ENCODE data around the gene UNC5C.
"Not testable (repeated sequence)": the region's sequence is repeated elsewhere in the genome, so short reads cannot be mapped to it uniquely, and the experiment has no call there.

The UNC5C gene

GRCh38 chr4:95178938-95179337 lies 369.8 kb downstream of the UNC5C start:
- no peak for DNase-seq (ENCODE audit: low read depth)

DNA sequence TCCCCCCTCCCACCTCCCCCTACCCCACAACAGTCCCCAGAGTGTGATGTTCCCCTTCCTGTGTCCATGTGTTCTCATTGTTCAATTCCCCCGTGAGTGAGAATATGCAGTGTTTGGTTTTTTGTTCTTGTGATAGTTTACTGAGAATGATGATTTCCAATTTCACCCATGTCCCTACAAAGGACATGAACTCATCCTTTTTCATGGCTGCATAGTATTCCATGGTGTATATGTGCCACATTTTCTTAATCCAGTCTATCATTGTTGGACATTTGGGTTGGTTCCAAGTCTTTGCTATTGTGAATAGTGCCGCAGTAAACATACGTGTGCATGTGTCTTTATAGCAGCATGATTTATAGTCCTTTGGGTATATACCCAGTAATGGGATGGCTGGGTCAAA lies 377.4 kb downstream of the UNC5C start:
- not testable (repeated sequence) for DNase-seq (ENCODE audit: low read depth)

DNA sequence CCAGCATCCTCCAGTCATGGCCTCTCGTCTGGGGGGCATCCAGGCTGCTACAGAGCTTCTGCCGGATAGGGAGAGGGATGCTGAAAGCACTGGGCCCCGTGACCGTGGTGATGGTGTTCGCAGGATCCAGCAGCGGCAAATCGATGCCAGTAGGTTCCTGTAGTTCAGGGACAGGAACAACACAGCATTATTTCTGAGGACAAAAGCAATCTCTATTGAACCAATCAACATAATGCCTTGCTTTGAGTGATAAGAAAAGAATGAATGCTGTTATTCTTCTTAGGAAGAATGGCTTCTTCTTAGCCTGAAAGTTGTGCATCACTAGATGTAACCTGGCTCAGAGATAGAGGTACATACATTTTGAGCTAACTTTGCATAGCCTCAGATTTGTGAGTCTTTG lies 378.6 kb downstream of the UNC5C start:
- DNase-seq (ENCODE audit: low read depth) = no peak

DNA sequence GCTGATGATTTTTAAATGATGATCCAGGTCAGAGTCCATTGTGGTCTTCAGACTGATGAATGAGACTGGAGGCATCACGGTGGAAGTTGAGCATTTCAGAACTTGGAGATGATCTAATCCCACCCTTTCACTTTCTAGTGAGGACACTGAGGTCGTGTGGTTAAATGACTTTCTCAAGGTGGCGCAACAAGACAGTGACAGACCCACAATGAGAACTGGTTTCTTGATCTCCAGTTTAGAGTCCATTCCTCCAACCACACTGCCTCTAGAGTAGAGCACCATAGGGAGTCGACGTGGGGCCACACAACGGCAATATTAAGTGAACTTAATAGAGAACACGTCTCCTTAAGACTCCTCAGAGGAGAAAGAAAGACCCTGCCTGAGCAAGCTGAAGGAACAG lies 381.0 kb downstream of the UNC5C start:
- DNase-seq (ENCODE audit: low read depth) = no peak

- no peak for DNase-seq (ENCODE audit: low read depth)
Observed at GRCh38 chr4:95165926-95166524, 382.7 kb downstream of the UNC5C start.

DNA sequence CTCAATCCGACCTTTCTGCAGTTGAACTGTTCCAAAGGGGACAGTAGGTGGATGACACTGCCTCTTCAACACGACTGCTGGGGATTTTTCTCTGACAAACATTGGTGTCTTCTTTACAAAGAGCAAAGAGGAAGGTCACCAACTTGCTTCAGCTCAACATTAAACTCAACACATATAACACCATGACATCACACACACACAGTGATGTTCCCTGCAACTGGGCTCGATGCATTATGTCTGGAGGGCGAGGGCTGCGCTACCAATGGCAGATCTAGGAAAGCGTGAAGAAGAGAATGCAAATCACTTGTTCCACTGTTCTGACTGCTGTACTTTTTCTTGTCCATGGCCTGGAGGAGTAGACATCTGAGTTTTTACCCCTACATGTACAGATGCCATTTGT lies 385.9 kb downstream of the UNC5C start:
- DNase-seq (ENCODE audit: low read depth) = no peak

- no peak for DNase-seq (ENCODE audit: low read depth)
Observed at GRCh38 chr4:95161781-95162469, 386.8 kb downstream of the UNC5C start.

- no peak for DNase-seq (ENCODE audit: low read depth)
Observed at GRCh38 chr4:95159384-95159783, 389.4 kb downstream of the UNC5C start.

DNA sequence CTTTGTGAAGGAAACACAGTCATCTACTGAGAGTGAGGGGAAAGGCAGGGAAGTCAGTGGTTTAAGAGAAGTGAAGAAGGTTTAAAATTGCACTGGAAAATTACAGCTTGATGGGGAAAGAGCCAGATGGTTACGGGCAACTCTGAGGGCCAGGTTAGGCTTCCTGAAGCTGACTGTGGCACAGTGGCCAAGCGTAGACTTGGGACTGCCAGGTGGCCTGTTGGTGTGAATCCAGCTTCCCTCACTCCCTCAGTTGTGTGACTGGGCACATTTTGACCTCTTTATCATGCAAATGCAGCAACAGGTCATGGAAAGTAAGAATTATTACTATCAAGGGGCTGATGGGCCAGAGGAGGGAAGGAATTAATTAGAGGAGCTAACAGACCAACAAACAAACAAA lies 390.1 kb downstream of the UNC5C start:
- no peak for DNase-seq (ENCODE audit: low read depth)

- no peak for DNase-seq (ENCODE audit: low read depth)
Observed at GRCh38 chr4:95158045-95158444, 390.7 kb downstream of the UNC5C start.

- no peak for DNase-seq (ENCODE audit: low read depth)
Observed at GRCh38 chr4:95157596-95157995, 391.2 kb downstream of the UNC5C start.

- no peak for DNase-seq (ENCODE audit: low read depth)
Observed at GRCh38 chr4:95156452-95156765, 392.4 kb downstream of the UNC5C start.

- no peak for DNase-seq (ENCODE audit: low read depth)
Observed at GRCh38 chr4:95155759-95156451, 392.9 kb downstream of the UNC5C start.

DNA sequence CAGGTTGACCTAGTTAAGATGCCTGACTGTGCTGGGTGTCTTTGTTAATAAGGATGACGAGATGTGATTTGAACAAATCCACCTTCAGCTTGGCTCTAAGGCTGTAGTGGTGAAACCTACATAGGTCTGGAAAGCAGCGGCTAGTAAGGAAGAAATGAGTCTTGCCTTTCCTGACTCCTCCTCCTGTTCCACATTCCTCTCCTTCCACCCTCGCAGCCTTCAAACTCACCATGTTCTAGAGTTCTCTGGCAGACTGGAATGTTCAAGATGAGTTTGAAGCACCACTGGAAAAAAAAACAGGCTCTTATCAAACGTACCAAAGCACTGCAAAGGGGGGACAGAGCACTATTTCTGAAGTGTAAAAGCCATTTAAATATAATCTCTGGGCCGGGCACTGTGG lies 395.6 kb downstream of the UNC5C start:
- no peak for DNase-seq (ENCODE audit: low read depth)

GRCh38 chr4:95151255-95151654 lies 397.5 kb downstream of the UNC5C start:
- DNase-seq (ENCODE audit: low read depth) = no peak

DNA sequence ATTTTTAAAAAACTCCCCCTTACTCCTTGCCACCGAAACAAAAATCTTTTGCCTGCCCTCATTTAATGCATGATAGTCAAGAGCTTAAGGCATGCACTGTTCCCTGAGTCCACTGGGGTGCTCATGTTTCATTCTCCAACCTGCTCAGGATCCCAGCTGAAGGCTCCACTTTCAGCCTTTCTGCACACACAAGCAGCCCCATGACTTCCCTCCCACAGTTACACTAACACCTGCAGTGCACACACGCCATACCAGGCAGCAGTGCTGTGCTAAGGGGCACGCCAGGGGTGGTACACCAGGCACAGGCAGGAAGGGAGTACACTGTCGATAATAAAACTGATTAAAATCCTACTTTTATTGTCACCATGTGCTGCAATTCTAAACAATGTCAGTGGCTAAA lies 405.8 kb downstream of the UNC5C start:
- no peak for DNase-seq (ENCODE audit: low read depth)

DNA sequence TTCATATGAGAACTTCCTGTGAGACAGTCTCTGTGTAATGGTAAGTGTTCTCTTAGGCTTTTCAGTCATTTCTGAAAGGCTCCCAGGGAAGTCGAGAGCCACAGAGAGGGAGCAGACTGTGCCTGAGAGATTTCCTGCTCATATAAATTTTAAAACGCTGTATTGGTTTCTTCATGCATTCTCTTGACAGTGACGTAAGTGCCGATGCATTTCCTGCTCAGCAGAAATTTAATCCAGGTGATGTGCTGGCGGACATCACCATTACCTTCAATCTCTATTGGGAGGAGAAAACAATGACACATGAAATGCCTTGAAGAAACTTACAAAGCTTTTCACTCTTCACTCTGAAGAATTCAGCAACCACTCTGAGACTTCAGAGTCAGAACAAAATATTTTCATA lies 407.4 kb downstream of the UNC5C start:
- DNase-seq (ENCODE audit: low read depth) = no peak

DNA sequence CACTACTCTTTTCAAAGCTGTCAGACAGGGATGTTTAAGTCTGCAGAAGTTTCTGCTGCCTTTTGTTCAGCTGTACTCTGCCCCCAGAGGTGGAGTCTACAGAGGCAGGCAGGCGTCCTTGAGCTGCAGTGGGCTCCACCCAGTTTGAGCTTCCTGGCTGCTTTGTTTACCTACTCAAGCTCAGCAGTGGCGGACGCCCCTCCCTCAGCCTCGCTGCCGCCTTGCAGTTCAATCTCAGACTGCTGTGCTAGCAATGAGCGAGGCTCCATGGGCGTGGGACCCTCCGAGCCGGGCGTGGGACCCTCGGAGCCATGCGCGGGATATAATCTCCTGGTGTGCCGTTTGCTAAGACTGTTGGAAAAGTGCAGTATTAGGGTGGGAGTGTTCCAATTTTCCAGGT lies 409.3 kb downstream of the UNC5C start:
- DNase-seq (ENCODE audit: low read depth) = not testable (repeated sequence)

DNA sequence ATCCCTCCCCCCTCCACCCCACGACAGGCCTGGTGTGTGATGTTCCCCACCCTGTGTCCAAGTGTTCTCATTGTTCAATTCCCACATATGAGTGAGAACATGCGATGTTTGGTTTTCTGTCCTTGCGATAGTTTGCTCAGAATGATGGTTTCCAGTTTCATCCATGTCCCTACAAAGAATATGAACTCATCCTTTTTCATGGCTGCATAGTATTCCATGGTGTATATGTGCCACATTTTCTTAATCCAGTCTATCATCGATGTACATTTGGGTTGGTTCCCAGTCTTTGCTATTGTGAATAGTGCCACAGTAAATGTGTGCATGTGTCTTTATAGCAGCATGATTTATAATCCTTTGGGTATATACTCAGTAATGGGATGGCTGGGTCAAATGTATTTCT lies 414.8 kb downstream of the UNC5C start:
- not testable (repeated sequence) for DNase-seq (ENCODE audit: low read depth)

DNA sequence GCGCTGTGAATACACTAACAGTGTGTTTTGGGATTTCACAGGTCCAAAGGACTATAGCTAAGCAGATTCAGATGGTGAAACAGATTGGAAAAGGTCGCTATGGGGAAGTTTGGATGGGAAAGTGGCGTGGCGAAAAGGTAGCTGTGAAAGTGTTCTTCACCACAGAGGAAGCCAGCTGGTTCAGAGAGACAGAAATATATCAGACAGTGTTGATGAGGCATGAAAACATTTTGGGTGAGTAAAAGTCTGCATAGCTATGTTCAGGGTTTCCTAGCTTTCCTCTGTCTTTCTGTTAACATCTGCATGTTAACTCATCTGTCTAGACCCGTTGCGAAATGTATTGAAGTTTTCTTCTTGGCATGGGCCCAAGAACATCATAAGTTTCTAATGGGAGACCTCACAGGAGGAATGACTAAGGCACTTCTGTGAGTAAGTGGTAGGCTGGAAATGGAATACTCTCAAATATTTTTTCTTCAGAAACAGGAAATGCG lies 418.9 kb downstream of the UNC5C start:
- no peak for DNase-seq (ENCODE audit: low read depth)

DNA sequence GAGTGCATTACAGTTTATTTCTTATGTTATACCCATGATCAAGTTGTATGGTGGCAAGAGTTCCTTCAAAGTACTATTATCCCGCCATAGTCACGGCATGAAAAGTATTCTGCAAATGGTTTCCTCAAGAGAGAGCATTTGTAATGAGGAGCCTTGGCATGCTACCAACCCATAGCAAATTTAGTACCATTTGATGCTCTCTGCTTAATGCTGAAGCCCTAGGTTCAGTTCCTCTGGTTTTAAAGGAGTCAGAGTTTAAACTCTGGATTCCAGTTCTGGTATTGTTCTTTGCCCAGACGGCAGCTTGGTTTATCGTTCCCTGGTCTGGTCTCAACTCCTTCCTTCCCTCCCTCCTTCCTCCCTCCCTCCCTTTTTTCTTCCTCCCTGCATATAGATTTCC lies 419.7 kb downstream of the UNC5C start:
- no peak for DNase-seq (ENCODE audit: low read depth)

DNA sequence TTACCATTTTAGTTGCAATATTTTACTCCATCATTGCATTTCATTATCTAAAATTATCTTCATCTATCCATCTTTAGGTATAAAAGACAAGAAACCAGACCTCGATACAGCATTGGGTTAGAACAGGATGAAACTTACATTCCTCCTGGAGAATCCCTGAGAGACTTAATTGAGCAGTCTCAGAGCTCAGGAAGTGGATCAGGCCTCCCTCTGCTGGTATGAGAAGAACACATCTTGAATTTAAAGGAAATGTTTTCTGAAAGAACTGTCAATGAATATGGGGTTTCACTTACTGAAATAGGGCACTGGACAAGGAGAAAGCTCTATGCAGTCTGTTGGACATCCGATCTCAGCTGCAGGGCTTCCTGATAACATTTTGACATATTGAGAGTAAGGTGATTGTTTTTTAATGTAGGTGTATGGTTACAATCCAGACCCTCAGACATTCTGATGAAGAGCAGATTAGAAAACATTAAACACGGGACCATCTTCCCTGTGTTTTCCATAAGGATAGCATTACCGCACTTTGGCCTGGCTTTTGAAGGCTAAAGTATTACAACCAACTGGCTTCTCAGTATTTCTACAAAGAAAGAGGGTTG lies 423.8 kb downstream of the UNC5C start:
- no peak for DNase-seq (ENCODE audit: low read depth)

GRCh38 chr4:95122001-95122400 lies 426.8 kb downstream of the UNC5C start:
- no peak for DNase-seq (ENCODE audit: low read depth)

Data from stimulated activated CD8-positive, alpha-beta memory T cell treated with anti-CD3 and anti-CD28 coated beads, Interleukin-4, amount 100 ng/mL, for 24 hours (primary cell).